OCI-LY1 (cell line): ENCODE measurements around the gene CCDC146.
A peak's percentile ranks its signal among the peaks of the same experiment; 100 is the strongest.
"Not testable (repeated sequence)": the region's sequence is repeated elsewhere in the genome, so short reads cannot be mapped to it uniquely, and the experiment has no call there.

Source experiments
- H2AFZ ChIP-seq: fragments of 200-600 bp; sonication (generic), shearing (Covaris generic); 2 replicates; pipeline ENCODE4 v1.6.0; 2014; ENCODE audit warnings: antibody characterized with exemption, mild to moderate bottlenecking, low read length
- H3F3A ChIP-seq: fragments of 200-600 bp; sonication (generic), shearing (Covaris generic); 2 replicates; pipeline ENCODE4 v1.6.0; 2014; ENCODE audit warnings: mild to moderate bottlenecking, antibody characterized with exemption, low read length, moderate library complexity; ENCODE audit not compliant: insufficient read depth
- H3K27ac ChIP-seq: fragments of 200-600 bp; sonication (generic); 2 replicates; pipeline ENCODE4 v1.5.1; 2014; ENCODE audit warnings: low read length, mixed run types, mild to moderate bottlenecking, low read depth; ENCODE audit not compliant: poor library complexity, severe bottlenecking
- H3K27me3 ChIP-seq: fragments of 200-600 bp; sonication (generic); 2 replicates; pipeline ENCODE4 v1.6.0; 2014; ENCODE audit warnings: antibody characterized with exemption, mild to moderate bottlenecking, low read length, moderate library complexity; ENCODE audit not compliant: insufficient read depth
- H3K36me3 ChIP-seq: fragments of 200-600 bp; sonication (generic); 2 replicates; pipeline ENCODE4 v1.6.1; 2014; ENCODE audit warnings: mild to moderate bottlenecking, antibody characterized with exemption, low read length, moderate library complexity, mixed read lengths; ENCODE audit not compliant: insufficient read depth
- H3K4me1 ChIP-seq: fragments of 200-600 bp; sonication (generic); 2 replicates; pipeline ENCODE4 v1.5.1; 2014; ENCODE audit warnings: mild to moderate bottlenecking, low read length, moderate library complexity; ENCODE audit not compliant: insufficient read depth, severe bottlenecking
- H3K4me2 ChIP-seq: fragments of 200-600 bp; sonication (generic), shearing (Covaris generic); 2 replicates; pipeline ENCODE4 v1.6.1; 2014; ENCODE audit warnings: low read length
- H3K4me3 ChIP-seq: fragments of 200-600 bp; sonication (generic); 2 replicates; pipeline ENCODE4 v1.5.1; 2014; ENCODE audit warnings: low read length, low read depth, mild to moderate bottlenecking, mixed read lengths; ENCODE audit not compliant: poor library complexity, severe bottlenecking
- H3K79me2 ChIP-seq: fragments of 200-600 bp; shearing (Covaris generic); 2 replicates; pipeline ENCODE4 v1.6.1; 2016; ENCODE audit warnings: mixed run types, low read length, mixed read lengths; ENCODE audit not compliant: insufficient read depth
- H3K9ac ChIP-seq: fragments of 200-600 bp; sonication (generic), shearing (Covaris generic); 2 replicates; pipeline ENCODE4 v1.6.1; 2014; ENCODE audit warnings: mild to moderate bottlenecking, low read length, mixed read lengths
- H3K9me2 ChIP-seq: fragments of 200-600 bp; sonication (generic), shearing (Covaris generic); 2 replicates; pipeline ENCODE4 v1.6.1; 2014; ENCODE audit warnings: low read depth, mild to moderate bottlenecking, low read length, mixed read lengths
- H3K9me3 ChIP-seq: fragments of 200-600 bp; shearing (Covaris generic); 2 replicates; pipeline ENCODE4 v1.6.1; 2014; ENCODE audit warnings: low read length, mixed read lengths
- H4K20me1 ChIP-seq: fragments of 200-600 bp; sonication (generic), shearing (Covaris generic); 2 replicates; pipeline ENCODE4 v1.6.0; 2016; ENCODE audit warnings: mild to moderate bottlenecking, low read length; ENCODE audit not compliant: insufficient read depth
- CTCF ChIP-seq: fragments of 200-600 bp; sonication (generic), shearing (Covaris generic); IDR thresholded peaks from 2 replicates; pipeline ENCODE4 v1.5.1; 2017; ENCODE audit warnings: mild to moderate bottlenecking, antibody characterized with exemption, low read length, moderate library complexity, mixed read lengths
- EZH2 ChIP-seq: fragments of 200-600 bp; sonication (generic), shearing (Covaris generic); IDR thresholded peaks from 2 replicates; pipeline ENCODE4 v1.8.0; 2017; ENCODE audit warnings: borderline replicate concordance, mixed run types, mild to moderate bottlenecking, antibody characterized with exemption, low read length, moderate library complexity, mixed read lengths

The CCDC146 gene

GRCh38 chr7:77329466-77330168 is 207.2 kb downstream of the CCDC146 start:
- Histone ChIP-seq H3K27ac (peak overlapping the region; percentile 54), H3K9me3 (no peaks in the 10 kb centered on the region), H3K4me3 (no peak overlapping the region), H3K4me2 (no peak overlapping the region; the same call in 1 of the 2 replicates), H3K4me1 (peaks cover 55% of the 10 kb centered on the region), H3F3A (no peaks in the 10 kb centered on the region), H4K20me1 (no peaks in the 10 kb centered on the region), H3K79me2 (no peaks in the 10 kb centered on the region), H2AFZ (no peak overlapping the region), H3K9ac (no peak overlapping the region), H3K36me3 (no peaks in the 10 kb centered on the region), H3K27me3 (no peaks in the 10 kb centered on the region), H3K9me2 (no peaks in the 10 kb centered on the region)
- TF ChIP-seq CTCF (no peak), EZH2 (no peak)

GRCh38 chr7:77330169-77330882 is 207.9 kb downstream of the CCDC146 start:
- TF ChIP-seq EZH2 (no peak), CTCF (no peak)
- H3F3A ChIP-seq, result no peaks in the 10 kb centered on the region
- H3K4me3 ChIP-seq, result no peak overlapping the region
- H3K27ac ChIP-seq, result peak overlapping the region; percentile 54
- H3K9ac ChIP-seq, result no peak overlapping the region
- no peaks in the 10 kb centered on the region for H3K36me3 ChIP-seq
- H3K4me1 ChIP-seq, result peaks cover 55% of the 10 kb centered on the region
- H3K79me2 ChIP-seq, result no peaks in the 10 kb centered on the region
- H3K9me2 ChIP-seq, result no peaks in the 10 kb centered on the region
- H3K4me2 ChIP-seq, result peak overlapping the region; percentile 14; the same call in 1 of the 2 replicates
- H2AFZ ChIP-seq, result no peak overlapping the region
- H3K27me3 ChIP-seq, result no peaks in the 10 kb centered on the region
- no peaks in the 10 kb centered on the region for H3K9me3 ChIP-seq
- no peaks in the 10 kb centered on the region for H4K20me1 ChIP-seq

DNA sequence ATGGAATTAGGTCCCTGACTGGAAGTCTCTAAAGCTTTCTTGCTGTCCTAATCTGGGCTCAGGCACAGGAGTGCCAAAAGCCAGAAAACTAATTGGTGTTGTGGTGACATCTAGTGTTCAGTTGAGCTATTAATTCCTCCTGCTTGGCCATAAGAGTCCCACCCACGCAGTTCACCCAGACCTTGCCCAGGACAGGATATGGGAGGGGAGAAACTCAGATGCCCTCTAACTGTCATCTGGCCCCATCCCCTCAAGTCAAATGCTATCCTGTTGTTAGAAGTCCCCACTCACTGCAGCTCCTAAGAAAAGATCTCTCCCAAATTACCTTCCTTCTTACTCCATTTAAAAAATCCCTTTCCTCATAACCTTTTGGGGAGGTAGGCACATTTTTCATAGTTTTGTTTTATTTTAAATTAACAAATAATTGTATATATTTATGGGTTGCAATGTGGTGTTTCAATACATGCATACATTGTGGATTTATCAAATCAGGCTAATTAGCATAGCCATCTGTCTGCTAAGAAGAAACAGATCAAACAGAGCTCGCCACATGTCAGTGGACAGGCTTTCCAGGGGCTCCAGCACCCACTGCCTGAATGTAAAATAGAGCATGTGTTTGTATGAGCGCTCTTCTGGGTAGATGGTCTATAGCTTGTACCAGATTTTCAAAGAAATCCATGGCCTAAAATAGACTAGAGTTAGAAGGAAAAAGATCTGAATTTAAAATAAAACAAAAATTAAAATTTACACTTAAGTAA is 209.7 kb downstream of the CCDC146 start:
- no peaks in the 10 kb centered on the region for H3K79me2 ChIP-seq
- peak; percentile 84 for TF ChIP-seq CTCF
- no peak for TF ChIP-seq EZH2
- H3K36me3 ChIP-seq, result no peaks in the 10 kb centered on the region
- no peaks in the 10 kb centered on the region for H3K9me2 ChIP-seq
- no peaks in the 10 kb centered on the region for H4K20me1 ChIP-seq
- no peak overlapping the region for H2AFZ ChIP-seq
- H3K4me2 ChIP-seq, result no peak overlapping the region
- H3K4me1 ChIP-seq, result peaks cover 50% of the 10 kb centered on the region
- H3K9ac ChIP-seq, result no peak overlapping the region
- no peaks in the 10 kb centered on the region for H3K27me3 ChIP-seq
- H3K4me3 ChIP-seq, result no peak overlapping the region
- H3K27ac ChIP-seq, result no peak overlapping the region
- H3F3A ChIP-seq, result no peaks in the 10 kb centered on the region
- H3K9me3 ChIP-seq, result no peaks in the 10 kb centered on the region

DNA sequence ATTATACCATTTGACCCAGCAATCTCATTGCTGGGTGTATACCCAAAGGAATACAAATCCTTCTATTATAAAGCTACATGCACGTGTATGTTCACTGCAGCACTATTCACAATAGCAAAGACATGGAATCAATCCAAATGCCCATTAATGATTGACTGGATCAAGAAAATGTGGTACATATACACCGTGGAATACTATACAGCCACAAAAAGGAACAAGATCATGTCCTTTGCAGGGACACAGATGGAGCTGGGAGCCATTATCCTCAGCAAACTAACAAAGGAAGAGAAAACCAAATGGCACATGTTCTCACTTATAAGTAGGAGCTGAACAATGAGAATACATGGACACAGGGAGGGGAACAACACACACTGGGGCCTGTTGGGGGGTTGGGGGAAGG is 211.6 kb downstream of the CCDC146 start:
- peaks cover 36% of the 10 kb centered on the region for H3K4me1 ChIP-seq
- H4K20me1 ChIP-seq, H2AFZ ChIP-seq, H3K27me3 ChIP-seq, H3K36me3 ChIP-seq, H3K9me3 ChIP-seq, H3K27ac ChIP-seq, H3K9ac ChIP-seq, H3F3A ChIP-seq, H3K9me2 ChIP-seq, H3K4me3 ChIP-seq, H3K4me2 ChIP-seq, H3K79me2 ChIP-seq: not testable (repeated sequence)
